Activated naive CD8-positive, alpha-beta T cell treated with anti-CD3 and anti-CD28 coated beads, Interleukin-2, amount 10 ng/mL, durations not matched to agents 7 days and 5 days (primary cell): ENCODE measurements around the gene MORF4L2. TPM values are rescaled to one million over a fixed set of nuclear protein-coding genes. Genes with fewer than 3 reads are reported as not detected.
A peak's percentile ranks its signal among the peaks of the same experiment; 100 is the strongest.

Experiments
- ATAC-seq: fragments of 150-1000 bp; cut with Tn5 transposase; one replicate; pipeline ENCODE4 v1.10.0; 2021; ENCODE audit warnings: low read depth, moderate library complexity
- POLR2A ChIA-PET: fragments of 350-600 bp; sonication (Branson Sonifier 250); formaldehyde crosslinking; loops from one replicate; lab custom pipeline; 2021; ENCODE audit warnings: antibody characterized with exemption; lab: Charles Lee
- DNase-seq: peaks from one replicate; pipeline ENCODE4 v3.0.0; 2021
- H3K27ac Mint-ChIP-seq: one replicate; pipeline ENCODE4 v1.8.0; 2022; ENCODE audit warnings: mild to moderate bottlenecking, mixed read lengths
- H3K27me3 Mint-ChIP-seq: one replicate; pipeline ENCODE4 v1.8.0; 2022; ENCODE audit warnings: mild to moderate bottlenecking, moderate library complexity, mixed read lengths
- H3K36me3 Mint-ChIP-seq: one replicate; pipeline ENCODE4 v1.8.0; 2021; ENCODE audit warnings: mild to moderate bottlenecking, mixed read lengths
- H3K4me1 Mint-ChIP-seq: one replicate; pipeline ENCODE4 v1.8.0; 2021; ENCODE audit warnings: mixed read lengths
- H3K4me3 Mint-ChIP-seq: one replicate; pipeline ENCODE4 v1.8.0; 2022; ENCODE audit warnings: mild to moderate bottlenecking, moderate library complexity, mixed read lengths
- H3K9me3 Mint-ChIP-seq: one replicate; pipeline ENCODE4 v1.8.0; 2021; ENCODE audit warnings: mixed read lengths
- total RNA-seq, 2 experiments: library from RNA; stranded (reverse); gene quantifications; one replicate each; pipeline ENCODE4 v1.2.3, GENCODE V29; 2021

The MORF4L2 gene, protein sequence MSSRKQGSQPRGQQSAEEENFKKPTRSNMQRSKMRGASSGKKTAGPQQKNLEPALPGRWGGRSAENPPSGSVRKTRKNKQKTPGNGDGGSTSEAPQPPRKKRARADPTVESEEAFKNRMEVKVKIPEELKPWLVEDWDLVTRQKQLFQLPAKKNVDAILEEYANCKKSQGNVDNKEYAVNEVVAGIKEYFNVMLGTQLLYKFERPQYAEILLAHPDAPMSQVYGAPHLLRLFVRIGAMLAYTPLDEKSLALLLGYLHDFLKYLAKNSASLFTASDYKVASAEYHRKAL
- 100 to 1,000 TPM; 125 to 128 TPM for total RNA-seq

DNA sequence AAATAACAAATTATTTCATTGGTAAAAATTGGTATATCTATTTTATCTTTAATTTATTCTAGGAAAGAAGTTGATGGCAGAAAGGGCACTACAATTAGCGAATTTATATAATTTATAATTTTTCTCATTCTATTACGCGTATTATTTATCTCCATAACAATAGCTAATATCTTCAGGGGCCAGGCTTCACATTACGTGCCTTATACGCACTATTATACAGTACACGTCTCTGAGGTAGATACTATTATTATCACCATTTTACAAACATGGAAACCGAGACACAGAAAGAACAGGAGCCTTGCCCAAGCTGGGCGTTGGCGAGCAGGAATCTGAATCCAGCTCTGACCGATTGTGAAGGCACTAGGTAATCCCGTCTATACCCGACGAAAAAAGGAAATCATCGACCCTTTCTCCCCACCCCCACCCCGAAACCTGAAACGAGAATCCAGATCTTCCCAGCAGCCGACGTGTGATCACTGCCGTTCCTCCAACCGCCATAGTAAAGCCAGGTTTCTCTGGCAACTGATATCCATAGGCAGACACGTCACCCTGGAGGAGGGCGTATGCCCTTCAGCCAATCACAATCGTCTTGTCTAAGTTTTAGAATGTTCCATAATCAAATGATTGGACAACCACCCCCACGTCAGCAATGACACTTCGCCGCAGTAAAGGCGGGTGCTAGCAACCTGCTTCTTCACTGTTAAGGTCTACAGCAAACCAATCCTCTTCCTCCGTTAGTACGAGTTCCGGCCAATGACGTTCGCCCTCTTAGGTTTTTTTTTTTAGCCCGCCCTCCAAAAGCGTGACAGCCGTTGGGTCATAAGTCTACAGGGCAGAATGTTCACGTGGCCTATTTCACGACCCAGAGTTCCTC is at the start of gene MORF4L2:
TSS of gene MORF4L2 (minus strand) at position 501 of the 874 bp plus-strand sequence. CDS start 9,672 bp downstream, outside the sequence.
- H3K27me3 Mint-ChIP-seq: no peaks in the 10 kb centered on the region
- H3K9me3 Mint-ChIP-seq: no peaks in the 10 kb centered on the region
- peak within 1 kb of the TSS; percentile 88 for H3K4me3 Mint-ChIP-seq
- H3K36me3 Mint-ChIP-seq: peaks cover 5% of the 10 kb centered on the region
- peaks cover 4% of the 10 kb centered on the region for H3K4me1 Mint-ChIP-seq
- H3K27ac Mint-ChIP-seq: peak within 1 kb of the TSS; percentile 87
- POLR2A ChIA-PET: interaction anchor here (1.6 kb wide), 1 partner anchor 132 kb away, joined by 5 read pairs; no protein-coding TSS in a partner anchor
- peak; percentile 70 for DNase-seq
- ATAC-seq: peak; percentile 90

DNA sequence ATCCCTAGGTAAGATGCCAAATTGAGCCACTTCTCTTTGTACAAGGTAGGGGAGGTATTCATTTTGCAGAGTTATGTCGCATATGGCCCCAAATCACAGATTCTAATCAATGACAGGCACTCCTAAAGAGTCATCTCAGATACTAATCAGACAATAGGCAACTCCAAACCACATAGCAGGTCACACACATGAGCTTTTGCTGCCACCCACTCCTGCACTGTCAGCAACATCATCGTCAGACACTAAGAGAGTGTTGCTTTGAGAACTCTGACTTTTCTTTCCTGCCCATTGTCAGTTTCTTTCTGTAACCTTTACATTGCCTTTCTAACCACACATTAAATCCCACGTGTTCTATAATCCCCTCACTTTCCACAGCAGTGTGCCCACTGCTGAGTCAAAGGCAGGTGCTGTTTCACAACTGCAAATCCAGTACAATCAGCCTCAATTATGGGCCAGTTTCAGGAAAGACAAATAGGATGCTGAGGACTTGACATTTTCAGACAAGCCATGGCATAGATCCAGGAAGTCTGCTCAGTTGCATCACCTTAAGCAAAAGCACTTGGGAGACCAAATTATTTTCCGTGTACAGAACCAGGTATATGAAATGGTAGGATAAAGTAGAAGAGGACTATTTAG is 47.7 kb upstream of the MORF4L2 start:
- POLR2A ChIA-PET: no interaction called here
- Mint-ChIP-seq H3K9me3 (no peaks in the 10 kb centered on the region), H3K27ac (no peak overlapping the region), H3K4me1 (peaks cover 7% of the 10 kb centered on the region), H3K36me3 (no peaks in the 10 kb centered on the region), H3K4me3 (no peak overlapping the region), H3K27me3 (peaks cover 3% of the 10 kb centered on the region)
- no peak for ATAC-seq
- no peak for DNase-seq

DNA sequence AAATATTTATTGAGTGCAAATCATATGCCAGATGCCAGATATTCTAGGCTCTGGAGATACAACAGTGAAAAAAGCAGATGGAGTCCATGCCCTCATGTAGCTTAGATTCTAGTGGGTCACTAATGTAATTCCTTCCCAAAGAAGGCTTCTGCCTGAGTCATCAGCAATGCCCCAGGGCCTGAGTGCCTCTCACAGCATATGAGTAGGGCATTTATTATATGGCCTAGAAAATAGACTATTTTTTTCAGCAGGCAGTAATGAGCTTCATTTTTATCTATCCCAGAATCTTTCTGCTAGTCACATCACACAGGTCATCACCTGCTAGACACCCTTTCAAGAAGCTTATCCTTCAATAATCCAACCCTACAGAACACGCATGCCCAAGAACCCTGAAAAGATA is 46.5 kb upstream of the MORF4L2 start:
- Mint-ChIP-seq H3K9me3 (no peaks in the 10 kb centered on the region), H3K27ac (no peak overlapping the region), H3K36me3 (no peaks in the 10 kb centered on the region), H3K27me3 (peaks cover 3% of the 10 kb centered on the region), H3K4me3 (no peak overlapping the region), H3K4me1 (peaks cover 7% of the 10 kb centered on the region)
- ATAC-seq (no peak), DNase-seq (no peak)
- POLR2A ChIA-PET: no interaction called here

DNA sequence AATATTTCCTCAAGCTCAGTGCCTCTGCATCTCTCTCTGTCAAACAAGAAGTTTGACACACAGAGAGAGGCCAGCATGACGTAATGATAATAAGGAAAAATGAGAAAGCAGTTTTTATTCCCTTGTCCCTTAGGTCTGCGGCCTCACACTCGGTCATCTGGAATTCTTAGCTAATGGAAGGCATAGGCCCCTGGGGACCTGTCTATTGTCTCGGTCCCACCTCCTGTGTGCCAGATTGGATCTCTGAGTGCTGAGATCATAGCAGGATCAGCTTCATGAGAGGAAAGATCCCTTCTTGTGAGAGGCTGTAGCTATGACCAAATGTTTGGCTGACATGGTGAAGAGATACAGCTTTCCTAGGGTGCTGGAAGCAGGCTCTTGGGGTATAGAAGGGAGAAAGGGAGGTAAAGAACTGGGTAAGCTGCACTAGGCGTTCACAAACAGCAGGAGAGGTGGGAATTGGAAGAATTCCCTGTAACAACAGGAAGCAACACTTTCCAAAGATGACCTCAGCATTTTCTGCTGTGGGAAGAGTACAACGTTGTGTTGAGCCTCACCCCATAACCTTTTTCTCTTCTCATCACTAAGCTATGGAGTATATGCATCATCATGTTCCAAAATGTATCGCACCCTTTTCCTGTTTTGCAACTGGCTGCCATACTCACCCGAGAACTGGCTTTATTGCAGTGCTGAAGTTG is 44.4 kb upstream of the MORF4L2 start:
- Mint-ChIP-seq H3K9me3 (no peaks in the 10 kb centered on the region), H3K4me3 (no peak overlapping the region), H3K27me3 (peaks cover 3% of the 10 kb centered on the region), H3K27ac (no peak overlapping the region), H3K36me3 (no peaks in the 10 kb centered on the region), H3K4me1 (peaks cover 7% of the 10 kb centered on the region)
- no peak for ATAC-seq
- POLR2A ChIA-PET: no interaction called here
- DNase-seq: no peak

DNA sequence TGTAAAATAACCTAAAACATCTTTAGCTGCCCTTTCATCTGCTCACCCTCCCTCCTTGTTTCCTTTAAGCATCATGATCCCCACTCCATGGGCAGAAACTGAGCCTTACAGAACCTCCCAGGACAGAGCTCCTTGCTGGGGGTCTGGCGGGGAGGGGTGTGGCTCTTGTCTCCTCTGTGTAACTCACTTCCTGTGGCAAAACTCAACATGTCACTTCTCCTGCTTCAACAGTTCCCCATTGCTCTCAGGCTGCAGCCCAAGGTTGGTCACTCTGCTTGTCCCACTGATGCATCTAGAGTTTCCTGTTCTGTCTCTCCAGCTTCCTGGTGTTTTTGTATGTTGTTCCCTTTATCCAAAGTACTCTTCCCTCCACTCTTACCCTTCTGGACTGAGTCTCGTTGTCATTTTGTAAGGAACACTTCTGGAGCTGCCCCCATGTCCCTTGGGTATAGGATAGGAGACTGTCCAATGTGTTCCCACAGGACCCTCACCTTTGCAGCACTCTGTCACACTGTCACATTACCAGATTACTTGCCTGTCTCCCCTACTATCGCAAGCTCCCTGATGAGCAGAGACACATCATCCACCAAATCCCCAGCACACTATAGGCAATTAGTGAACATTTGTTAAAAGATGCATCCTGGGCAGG is 43.8 kb upstream of the MORF4L2 start:
- Mint-ChIP-seq H3K27ac (no peak overlapping the region), H3K9me3 (no peaks in the 10 kb centered on the region), H3K27me3 (peaks cover 3% of the 10 kb centered on the region), H3K36me3 (no peaks in the 10 kb centered on the region), H3K4me3 (no peak overlapping the region), H3K4me1 (peaks cover 7% of the 10 kb centered on the region)
- no peak for ATAC-seq
- DNase-seq: no peak
- POLR2A ChIA-PET: no interaction called here

DNA sequence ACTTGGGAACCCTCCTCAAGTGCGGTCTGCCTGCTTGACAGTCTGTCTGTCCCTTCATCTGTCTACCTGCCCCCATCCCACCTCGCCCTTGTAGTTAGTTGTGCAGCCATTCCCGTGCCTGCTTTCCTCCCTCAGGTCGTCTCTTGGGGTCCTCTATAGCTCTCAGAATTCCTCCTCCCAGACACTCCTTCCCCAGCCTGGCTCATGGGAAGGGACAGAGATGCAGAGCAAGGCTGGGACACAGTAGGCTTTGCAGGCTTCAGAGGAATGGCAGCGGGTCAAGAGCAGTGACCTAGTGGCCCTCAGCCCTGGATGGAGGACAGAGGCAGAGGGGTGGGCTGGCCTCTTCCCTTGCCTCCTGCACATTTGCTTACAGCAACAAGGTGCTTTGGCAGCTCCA is 42.5 kb upstream of the MORF4L2 start:
- H3K36me3 Mint-ChIP-seq: no peaks in the 10 kb centered on the region
- ATAC-seq (no peak), DNase-seq (no peak)
- no peak overlapping the region for H3K4me3 Mint-ChIP-seq
- POLR2A ChIA-PET: no interaction called here
- no peak overlapping the region for H3K27ac Mint-ChIP-seq
- peaks cover 3% of the 10 kb centered on the region for H3K27me3 Mint-ChIP-seq
- H3K4me1 Mint-ChIP-seq: peaks cover 4% of the 10 kb centered on the region
- no peaks in the 10 kb centered on the region for H3K9me3 Mint-ChIP-seq

DNA sequence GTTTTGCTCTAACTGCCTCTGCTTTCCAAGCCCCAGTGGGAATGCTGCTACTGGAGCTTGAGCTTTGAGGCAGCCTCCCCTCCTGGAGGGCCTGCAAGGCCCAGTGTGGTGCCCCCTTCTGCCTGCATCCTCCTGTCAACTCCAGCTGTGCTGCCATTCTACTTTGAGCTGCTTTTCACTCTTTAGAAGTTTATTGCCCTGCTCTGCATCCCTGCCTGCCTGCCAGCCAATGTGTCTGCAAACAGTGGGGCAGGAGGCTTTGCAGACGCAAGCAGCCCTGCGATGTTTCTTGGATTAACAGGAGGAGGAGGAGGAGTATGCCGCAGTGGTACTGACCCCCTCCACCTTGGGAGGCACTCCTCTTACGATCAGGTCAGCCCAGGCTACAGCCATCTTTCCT is 40.6 kb upstream of the MORF4L2 start:
- Mint-ChIP-seq H3K4me1 (peaks cover 4% of the 10 kb centered on the region), H3K4me3 (no peak overlapping the region), H3K27me3 (peaks cover 4% of the 10 kb centered on the region), H3K9me3 (no peaks in the 10 kb centered on the region), H3K27ac (no peak overlapping the region), H3K36me3 (no peaks in the 10 kb centered on the region)
- DNase-seq: no peak
- POLR2A ChIA-PET: no interaction called here
- ATAC-seq: no peak

DNA sequence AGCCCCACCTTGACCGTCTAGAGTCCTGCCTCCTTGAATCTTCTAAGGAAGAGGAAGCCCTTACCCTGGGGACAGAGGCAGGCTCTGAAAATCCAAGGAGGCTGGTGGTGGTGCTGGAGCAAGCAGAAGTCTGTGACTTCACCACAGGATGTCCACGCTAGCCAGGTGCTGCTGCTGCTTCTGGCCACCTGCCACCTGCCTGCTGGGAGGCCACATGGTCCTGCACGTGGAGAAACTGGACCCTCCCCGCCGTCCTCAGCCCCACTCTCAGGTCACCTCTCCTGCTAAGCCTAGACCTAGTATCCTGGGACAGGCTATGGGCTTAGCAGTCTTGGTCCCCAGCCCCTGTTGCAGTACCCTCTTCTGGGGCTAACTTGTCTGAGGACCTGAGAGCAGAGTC is 40.0 kb upstream of the MORF4L2 start:
- peaks cover 4% of the 10 kb centered on the region for H3K4me1 Mint-ChIP-seq
- no peak for DNase-seq
- H3K36me3 Mint-ChIP-seq: no peaks in the 10 kb centered on the region
- ATAC-seq: no peak
- H3K9me3 Mint-ChIP-seq: no peaks in the 10 kb centered on the region
- POLR2A ChIA-PET: no interaction called here
- peaks cover 9% of the 10 kb centered on the region for H3K27me3 Mint-ChIP-seq
- no peak overlapping the region for H3K4me3 Mint-ChIP-seq
- no peak overlapping the region for H3K27ac Mint-ChIP-seq

DNA sequence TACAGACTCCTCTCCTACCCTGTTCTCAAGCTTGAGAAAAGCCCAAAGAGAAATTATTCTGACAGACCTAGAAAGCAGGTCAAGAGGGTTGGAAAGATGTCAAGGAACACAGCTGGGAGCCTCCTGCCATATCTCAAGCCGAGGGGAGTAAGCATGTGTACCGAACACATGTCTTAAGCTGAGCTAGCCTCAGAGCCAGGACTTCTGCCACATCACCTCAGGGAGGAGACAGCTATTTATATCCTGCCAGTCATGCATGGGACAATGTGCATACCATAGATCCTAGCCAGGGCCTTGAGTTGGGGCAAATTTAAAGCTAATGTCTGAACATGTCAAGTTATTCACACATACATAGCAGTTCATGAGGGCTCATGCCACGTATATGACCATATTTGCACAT is 36.0 kb upstream of the MORF4L2 start:
- Mint-ChIP-seq H3K27me3 (peaks cover 10% of the 10 kb centered on the region), H3K9me3 (no peaks in the 10 kb centered on the region), H3K36me3 (no peaks in the 10 kb centered on the region), H3K4me1 (no peaks in the 10 kb centered on the region), H3K4me3 (no peak overlapping the region), H3K27ac (no peak overlapping the region)
- ATAC-seq (no peak), DNase-seq (no peak)
- POLR2A ChIA-PET: no interaction called here

DNA sequence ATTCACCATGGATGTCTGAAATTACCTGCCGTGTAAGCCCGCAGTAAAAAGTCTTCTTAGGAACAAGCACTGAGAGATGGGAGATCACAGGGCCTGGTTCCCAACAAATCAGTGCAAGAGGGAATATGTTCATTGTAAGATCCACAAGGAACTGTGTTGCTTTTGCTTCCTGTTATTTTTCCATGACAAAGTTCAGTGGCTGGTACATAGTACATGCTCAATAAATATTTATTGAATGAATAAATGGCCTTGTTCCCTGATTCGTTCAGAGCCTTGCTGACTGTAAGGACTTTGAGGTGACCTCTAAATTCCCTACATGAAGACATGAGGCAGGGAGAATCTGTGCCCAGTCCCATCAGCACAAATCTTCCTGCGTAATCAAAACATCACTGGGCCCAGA is 31.6 kb upstream of the MORF4L2 start:
- Mint-ChIP-seq H3K36me3 (no peaks in the 10 kb centered on the region), H3K9me3 (no peaks in the 10 kb centered on the region), H3K27ac (no peak overlapping the region), H3K27me3 (peaks cover 10% of the 10 kb centered on the region), H3K4me1 (no peaks in the 10 kb centered on the region), H3K4me3 (no peak overlapping the region)
- POLR2A ChIA-PET: no interaction called here
- ATAC-seq (no peak), DNase-seq (no peak)

DNA sequence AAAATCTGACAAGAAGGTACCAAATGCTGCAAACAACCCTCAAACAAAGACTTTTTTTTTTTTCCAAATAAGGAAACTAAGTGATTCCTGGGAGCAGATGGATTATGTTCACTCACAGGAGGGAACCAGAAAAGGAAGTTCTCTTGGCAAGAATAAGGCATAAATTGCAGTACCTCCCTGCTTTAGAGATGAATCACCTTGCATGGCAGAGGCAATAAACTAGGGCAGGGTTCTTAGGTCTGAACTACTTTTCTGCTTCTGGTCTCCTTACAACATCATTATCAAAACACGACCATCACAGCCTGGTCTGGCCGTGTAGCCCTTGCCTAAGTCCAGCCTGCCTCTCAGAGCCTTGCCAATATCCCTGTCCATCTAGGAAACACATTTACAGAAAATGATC is 30.5 kb upstream of the MORF4L2 start:
- POLR2A ChIA-PET: no interaction called here
- Mint-ChIP-seq H3K4me3 (no peak overlapping the region), H3K27me3 (peaks cover 8% of the 10 kb centered on the region), H3K9me3 (no peaks in the 10 kb centered on the region), H3K4me1 (no peaks in the 10 kb centered on the region), H3K36me3 (no peaks in the 10 kb centered on the region), H3K27ac (no peak overlapping the region)
- ATAC-seq: no peak
- no peak for DNase-seq

DNA sequence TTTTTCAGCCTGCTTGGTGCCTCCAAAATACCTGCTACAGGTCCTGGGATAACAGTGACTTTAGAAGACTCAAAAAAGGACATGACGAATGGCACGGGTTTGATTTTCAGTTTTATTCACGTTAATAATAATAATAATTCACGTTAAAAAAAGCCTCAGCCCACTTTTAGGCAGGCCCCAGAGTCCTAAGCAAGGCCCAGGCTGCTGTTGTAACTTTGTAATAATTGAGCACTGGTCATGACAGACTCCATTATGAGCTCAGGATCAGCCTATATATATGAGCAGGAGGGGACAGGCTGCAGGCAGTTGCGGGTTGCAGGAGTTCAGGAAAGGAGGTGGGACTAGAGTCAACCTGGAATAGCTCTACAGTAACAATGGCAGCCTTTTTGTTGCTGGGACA is 24.1 kb upstream of the MORF4L2 start, which contains the start of gene TMEM31:
TSS of gene TMEM31 (plus strand) at position 301 of the 400 bp plus-strand sequence. CDS start 1,350 bp downstream, outside the sequence.
- Mint-ChIP-seq H3K27me3 (peaks cover 3% of the 10 kb centered on the region), H3K27ac (no peak within 1 kb of the TSS), H3K4me1 (no peaks in the 10 kb centered on the region), H3K9me3 (no peaks in the 10 kb centered on the region), H3K36me3 (no peaks in the 10 kb centered on the region), H3K4me3 (no peak within 1 kb of the TSS)
- no peak for ATAC-seq
- DNase-seq: no peak
- POLR2A ChIA-PET: no interaction called here

DNA sequence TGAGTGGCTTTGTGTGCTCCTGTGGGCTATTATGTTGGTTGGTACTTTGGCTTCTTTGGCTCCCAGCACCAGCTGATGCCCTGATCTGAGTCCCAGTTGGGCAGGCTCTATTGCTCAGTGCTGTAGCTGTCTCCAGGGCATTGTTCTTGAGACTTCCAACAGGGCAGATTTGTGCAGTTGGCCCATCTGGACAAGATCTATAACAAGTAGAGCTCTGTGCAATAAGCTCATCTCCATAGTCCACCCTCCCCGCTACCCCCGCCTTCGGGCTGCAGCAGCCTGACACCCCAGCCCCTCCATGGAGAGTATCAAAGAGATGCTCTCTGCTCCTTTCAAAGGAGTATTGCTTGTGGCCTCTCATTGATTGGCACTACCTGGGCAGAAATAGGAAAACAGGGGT is 18.4 kb upstream of the MORF4L2 start:
- POLR2A ChIA-PET: no interaction called here
- no peak for ATAC-seq
- H3K27me3 Mint-ChIP-seq: peaks cover 10% of the 10 kb centered on the region
- no peak for DNase-seq
- H3K27ac Mint-ChIP-seq: no peak overlapping the region
- H3K9me3 Mint-ChIP-seq: no peaks in the 10 kb centered on the region
- H3K4me1 Mint-ChIP-seq: no peaks in the 10 kb centered on the region
- H3K36me3 Mint-ChIP-seq: no peaks in the 10 kb centered on the region
- no peak overlapping the region for H3K4me3 Mint-ChIP-seq
